Lung (tissue), 12 donors: ENCODE data around the gene TRIM25. TPM values are rescaled to one million over a fixed set of nuclear protein-coding genes. Genes with fewer than 3 reads are reported as not detected.

Experiments
- ATAC-seq: fragments of 200-7000 bp; cut with Tn5 transposase; one replicate; pipeline ENCODE4 v1.9.1; 2020; ENCODE audit warnings: moderate number of reproducible peaks; ENCODE audit not compliant: insufficient read depth, low FRiP score
- DNase-seq, 3 donors: peaks; one replicate each; pipeline ENCODE4 v3.0.0-alpha.2; 2013 to 2017
- H3K27ac ChIP-seq, 2 donors: one replicate each; pipeline ENCODE4 v1.5.1; 2013; ENCODE audit warnings: mild to moderate bottlenecking in 2 of 2, moderate library complexity in 2 of 2, control low read depth in 1 of 2, inconsistent platforms in 1 of 2, low read depth in 1 of 2, low read length in 1 of 2
- H3K27me3 ChIP-seq, 3 donors: one replicate each; pipeline ENCODE4 v1.5.1; 2013; ENCODE audit warnings: low read length in 2 of 3; ENCODE audit not compliant: control insufficient read depth in 3 of 3, insufficient read depth in 3 of 3
- H3K36me3 ChIP-seq, 4 donors: one replicate each; pipeline ENCODE4 v1.5.1; 2013; ENCODE audit warnings: low read length in 4 of 4, mild to moderate bottlenecking in 1 of 4, moderate library complexity in 1 of 4; ENCODE audit not compliant: control insufficient read depth in 4 of 4, insufficient read depth in 4 of 4
- H3K4me1 ChIP-seq, 5 donors: one replicate each; pipeline ENCODE4 v1.5.1; 2013; ENCODE audit warnings: low read length in 5 of 5, mild to moderate bottlenecking in 2 of 5, moderate library complexity in 1 of 5; ENCODE audit not compliant: control insufficient read depth in 5 of 5, insufficient read depth in 5 of 5
- H3K4me3 ChIP-seq: one replicate; pipeline ENCODE4 v1.5.1; 2013; ENCODE audit warnings: mild to moderate bottlenecking, control low read depth, moderate library complexity
- H3K9ac ChIP-seq, 2 donors: one replicate each; pipeline ENCODE4 v1.5.1; 2013; ENCODE audit warnings: low read length in 2 of 2, control low read depth in 1 of 2; ENCODE audit not compliant: insufficient read depth in 1 of 2
- H3K9me3 ChIP-seq, 4 donors: one replicate each; pipeline ENCODE4 v1.5.1; 2013; ENCODE audit warnings: low read length in 3 of 4, mild to moderate bottlenecking in 1 of 4, moderate library complexity in 1 of 4; ENCODE audit not compliant: control insufficient read depth in 4 of 4, insufficient read depth in 3 of 4
- CTCF ChIP-seq: IDR thresholded peaks from 2 replicates; pipeline ENCODE4 v1.5.1; 2012; ENCODE audit warnings: mild to moderate bottlenecking; ENCODE audit errors: control extremely low read depth, extremely low read depth
- WGBS, 2 donors: extraction: QIAGEN DNeasy Blood & Tissue Kit; methylation state at CpG; one replicate each; pipeline ENCODE4 v1.1.7; 2013; 5-methylcytosine and 5-hydroxymethylcytosine counted together
- polyA plus RNA-seq, 2 donors: library from polyadenylated mRNA; stranded (reverse); fragments of 200-250 nt; gene quantifications; one replicate each; pipeline ENCODE4 v1.2.1, GENCODE V29; 2013
- total RNA-seq, 2 donors: library from RNA; depleted of rRNA in 1 of 2; stranded (reverse); fragments of >200 nt in 1 of 2; gene quantifications; one replicate each; pipeline ENCODE4 v1.2.1, GENCODE V29; 2014 to 2021
- donor health status: control.
- donor health status: control.
- donor health status: Bipolar disorder and iron deficiency.
- donor health status: healthy.
- donor health status: DM: yes; HTN: yes; CAD: no.

TRIM25 gene
- total and polyA plus RNA-seq, 4 donors, result 22.7 to 88.7 (median 43.7) TPM

GRCh38 chr17:56949595-56949994, 35.7 kb upstream of the TRIM25 start:
- WGBS, 2 donors, result 55 to 64% methylated on average over 3 of the region's 3 CpGs
- Histone ChIP-seq H3K36me3 (peaks cover 7 to 19% (median 16%) of the 10 kb centered on the region in 4 donors), H3K27ac (no peak overlapping the region), H3K4me1 (no peaks in the 10 kb centered on the region), H3K9me3 (no peaks in the 10 kb centered on the region), H3K27me3 (no peaks in the 10 kb centered on the region), H3K4me3 (no peak overlapping the region), H3K9ac (no peak overlapping the region)
- ATAC-seq, result no peak
- no peak for DNase-seq
- TF ChIP-seq CTCF, result no peak

GRCh38 chr17:56948491-56948890, 34.6 kb upstream of the TRIM25 start:
- peaks cover 7 to 26% (median 21%) of the 10 kb centered on the region in 4 donors for H3K36me3 ChIP-seq
- no peaks in the 10 kb centered on the region for H3K9me3 ChIP-seq
- DNase-seq (no peak), ATAC-seq (no peak)
- no peak overlapping the region for H3K4me3 ChIP-seq
- TF ChIP-seq CTCF, result no peak
- H3K27ac ChIP-seq, result no peak overlapping the region
- no peaks in the 10 kb centered on the region for H3K4me1 ChIP-seq
- 98 to 100% methylated on average over 1 of the region's 1 CpG for WGBS, 2 donors
- no peaks in the 10 kb centered on the region for H3K27me3 ChIP-seq
- no peak overlapping the region for H3K9ac ChIP-seq

- ATAC-seq (no peak), DNase-seq (no peak)
- Histone ChIP-seq H3K9ac (no peak overlapping the region), H3K9me3 (no peaks in the 10 kb centered on the region), H3K4me1 (no peaks in the 10 kb centered on the region), H3K36me3 (peaks cover 11 to 30% (median 22%) of the 10 kb centered on the region in 4 donors), H3K27ac (no peak overlapping the region), H3K27me3 (no peaks in the 10 kb centered on the region), H3K4me3 (no peak overlapping the region)
- whole genome bisulfite sequencing, 2 donors, result 66 to 84% methylated on average over 1 of the region's 1 CpG
- no peak for TF ChIP-seq CTCF
These were observed 33.9 kb upstream of the TRIM25 start for GRCh38 chr17:56947741-56948140.

- Histone ChIP-seq H3K9me3 (no peaks in the 10 kb centered on the region), H3K4me3 (no peak overlapping the region), H3K36me3 (peaks cover 16 to 37% (median 28%) of the 10 kb centered on the region in 4 donors), H3K4me1 (no peaks in the 10 kb centered on the region), H3K27ac (no peak overlapping the region), H3K27me3 (no peaks in the 10 kb centered on the region), H3K9ac (no peak overlapping the region)
- ATAC-seq, result no peak
- WGBS, 2 donors, result 98 to 99% methylated on average over 3 of the region's 3 CpGs
- no peak for DNase-seq
- no peak for TF ChIP-seq CTCF
These were observed 32.2 kb upstream of the TRIM25 start for GRCh38 chr17:56945938-56946505.
